ENCODE data around the gene ENTPD6.
A peak's percentile ranks its signal among the peaks of the same experiment; 100 is the strongest.
"Not testable (repeated sequence)": the region's sequence is repeated elsewhere in the genome, so short reads cannot be mapped to it uniquely, and the experiment has no call there.

ENTPD6 gene

DNA sequence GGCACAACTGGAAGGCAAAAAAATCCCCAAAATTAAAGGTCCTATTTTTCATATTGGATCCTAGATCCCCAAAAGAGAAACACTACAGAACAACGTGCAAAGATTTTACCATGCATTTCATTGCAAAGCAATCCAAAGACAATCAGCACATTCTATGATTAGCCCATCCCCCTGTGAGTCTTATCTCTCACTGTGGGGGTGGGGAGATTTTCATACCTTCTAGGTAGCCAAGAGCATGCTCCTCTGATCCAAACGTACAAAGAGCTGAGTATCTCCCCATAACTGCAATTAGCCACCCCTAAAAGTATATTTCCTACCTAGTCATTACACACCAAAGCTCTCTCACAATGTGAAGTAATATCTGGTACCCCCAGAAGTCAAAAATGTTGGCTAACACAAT is 22.2 kb upstream of the ENTPD6 start:
- Histone ChIP-seq H3K4me3 (ENCODE audit: low read length) (no peak overlapping the region), H3K36me3 (ENCODE audit: control insufficient read depth, insufficient read depth, low read length) (no peaks in the 10 kb centered on the region), H3K9ac (ENCODE audit: low read length) (no peak overlapping the region), H3K4me1 (ENCODE audit: control insufficient read depth, insufficient read depth, low read length) (no peaks in the 10 kb centered on the region), H3K27ac (ENCODE audit: low read depth, low read length) (no peak overlapping the region), H3K27me3 (ENCODE audit: control insufficient read depth, insufficient read depth, low read length) (no peaks in the 10 kb centered on the region)

DNA sequence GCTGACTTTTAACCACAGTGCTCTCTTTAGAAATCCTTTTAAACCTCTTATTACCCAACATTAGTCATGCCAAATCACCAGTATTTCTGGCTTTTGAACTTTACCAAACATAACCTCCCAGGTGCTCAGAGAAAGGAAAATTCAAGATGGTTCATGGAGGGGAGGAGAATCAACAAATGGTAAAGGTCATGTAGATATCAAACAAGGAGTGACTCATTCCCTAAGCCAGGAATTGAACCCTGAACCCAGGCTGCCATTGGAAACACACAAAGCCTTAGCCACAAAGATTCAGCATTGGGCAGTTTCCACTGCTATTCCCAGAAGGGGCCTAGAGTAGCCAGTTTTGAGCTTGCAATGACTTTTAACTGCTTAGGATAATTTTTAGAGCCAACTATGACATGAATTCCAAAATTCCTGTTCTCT is 21.6 kb upstream of the ENTPD6 start:
- no peak overlapping the region for H3K9ac ChIP-seq (ENCODE audit: low read length)
- H3K4me3 ChIP-seq (ENCODE audit: low read length): no peak overlapping the region
- peaks cover 4% of the 10 kb centered on the region for H3K4me1 ChIP-seq (ENCODE audit: control insufficient read depth, insufficient read depth, low read length)
- H3K27ac ChIP-seq (ENCODE audit: low read depth, low read length): no peak overlapping the region
- no peaks in the 10 kb centered on the region for H3K27me3 ChIP-seq (ENCODE audit: control insufficient read depth, insufficient read depth, low read length)
- no peaks in the 10 kb centered on the region for H3K36me3 ChIP-seq (ENCODE audit: control insufficient read depth, insufficient read depth, low read length)

DNA sequence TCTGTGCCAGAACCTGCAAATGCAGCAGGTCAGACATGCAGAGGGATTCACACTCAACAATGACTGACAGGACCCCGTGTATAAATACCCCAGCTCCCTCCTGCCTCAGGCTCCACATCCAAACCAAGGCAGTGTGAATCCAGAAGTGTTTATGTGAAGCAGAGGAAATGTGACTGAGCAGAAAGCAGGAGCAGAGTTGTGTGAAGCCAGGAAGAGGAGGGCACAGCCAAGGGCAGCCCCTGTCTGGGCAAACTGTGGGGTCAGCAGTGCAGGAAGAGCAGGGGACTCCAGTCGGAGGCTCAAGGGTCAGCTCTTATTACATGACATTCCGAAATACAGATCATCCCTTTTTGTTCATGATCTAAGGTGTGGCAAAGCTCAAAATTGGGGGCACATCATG is 19.3 kb upstream of the ENTPD6 start:
- H3K4me3 ChIP-seq (ENCODE audit: low read length): no peak overlapping the region
- no peaks in the 10 kb centered on the region for H3K27me3 ChIP-seq (ENCODE audit: control insufficient read depth, insufficient read depth, low read length)
- H3K27ac ChIP-seq (ENCODE audit: low read depth, low read length): no peak overlapping the region
- H3K36me3 ChIP-seq (ENCODE audit: control insufficient read depth, insufficient read depth, low read length): no peaks in the 10 kb centered on the region
- H3K9ac ChIP-seq (ENCODE audit: low read length): no peak overlapping the region
- peaks cover 4% of the 10 kb centered on the region for H3K4me1 ChIP-seq (ENCODE audit: control insufficient read depth, insufficient read depth, low read length)

DNA sequence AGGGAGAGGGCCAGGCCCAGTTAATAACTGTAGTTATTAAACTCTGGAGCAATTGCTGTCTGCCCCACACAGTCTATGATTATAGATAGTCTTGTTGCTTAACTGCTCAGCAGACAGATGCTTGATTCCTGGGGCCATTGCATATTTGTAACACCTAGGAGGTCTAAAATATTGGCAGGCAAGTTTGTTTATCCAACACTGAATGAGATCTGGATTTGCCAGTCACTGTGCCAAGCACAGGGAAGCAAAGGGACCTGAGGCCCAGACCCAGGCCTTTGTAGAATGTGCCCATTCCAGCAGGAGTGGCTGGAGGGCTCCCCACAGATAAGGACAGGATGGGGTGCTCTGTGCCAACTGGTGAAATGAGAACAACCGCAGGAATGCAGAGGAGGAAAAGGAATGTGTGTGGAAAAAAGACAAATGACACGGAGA is 17.6 kb upstream of the ENTPD6 start:
- no peak overlapping the region for H3K9ac ChIP-seq (ENCODE audit: low read length)

DNA sequence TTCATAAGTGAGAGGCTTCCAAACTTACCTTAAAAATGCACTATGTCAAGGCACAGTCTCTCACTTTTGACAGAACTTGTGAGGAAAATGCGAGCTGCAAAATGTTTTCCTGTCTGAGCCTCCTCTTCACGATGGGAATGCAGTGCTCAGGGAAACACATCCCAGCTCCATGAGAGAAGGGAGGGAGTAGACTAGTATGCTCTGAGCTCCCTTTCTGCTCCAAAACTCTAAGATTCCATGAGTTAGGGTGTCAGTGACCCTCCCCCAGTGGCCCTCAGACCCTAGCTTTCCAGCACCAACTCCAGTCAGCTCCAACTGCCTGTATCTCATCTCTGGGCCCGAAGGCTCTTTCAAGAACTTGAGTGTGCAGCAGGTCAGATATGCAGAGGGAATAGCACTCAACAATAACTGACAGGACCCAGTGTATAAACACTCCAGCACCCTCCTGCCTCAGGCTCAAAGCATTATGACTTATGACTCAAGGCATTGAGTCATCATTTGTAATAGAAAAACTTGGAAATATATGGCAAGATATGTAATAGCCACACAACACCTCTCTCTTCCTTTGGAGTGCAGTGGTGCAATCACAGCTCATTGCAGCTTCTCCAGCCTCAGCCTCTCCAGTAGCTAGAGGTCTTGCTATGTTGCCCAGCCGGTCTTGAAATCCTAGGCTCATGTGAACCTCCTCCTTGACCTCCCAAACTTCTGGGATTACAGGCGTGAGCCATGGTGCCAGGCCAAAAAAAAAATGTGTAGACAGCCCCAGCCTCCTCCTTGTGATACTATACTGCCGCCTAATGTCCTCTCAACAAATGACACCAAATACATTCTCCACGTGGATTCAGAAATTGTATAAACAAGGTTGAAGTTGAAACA is 16.7 kb upstream of the ENTPD6 start:
- no peak overlapping the region for H3K9ac ChIP-seq (ENCODE audit: low read length)
- H3K27me3 ChIP-seq (ENCODE audit: control insufficient read depth, insufficient read depth, low read length): no peaks in the 10 kb centered on the region
- H3K36me3 ChIP-seq (ENCODE audit: control insufficient read depth, insufficient read depth, low read length): no peaks in the 10 kb centered on the region
- peak overlapping the region; percentile 41 for H3K27ac ChIP-seq (ENCODE audit: low read depth, low read length)
- peaks cover 4% of the 10 kb centered on the region for H3K4me1 ChIP-seq (ENCODE audit: control insufficient read depth, insufficient read depth, low read length)
- H3K4me3 ChIP-seq (ENCODE audit: low read length): no peak overlapping the region

More for the DNA sequence above, 17.6 kb upstream of the ENTPD6 start:
- Histone ChIP-seq H3K27ac (ENCODE audit: low read depth, low read length) (no peak overlapping the region), H3K4me3 (ENCODE audit: low read length) (no peak overlapping the region), H3K4me1 (ENCODE audit: control insufficient read depth, insufficient read depth, low read length) (peaks cover 4% of the 10 kb centered on the region), H3K36me3 (ENCODE audit: control insufficient read depth, insufficient read depth, low read length) (no peaks in the 10 kb centered on the region), H3K27me3 (ENCODE audit: control insufficient read depth, insufficient read depth, low read length) (no peaks in the 10 kb centered on the region)

DNA sequence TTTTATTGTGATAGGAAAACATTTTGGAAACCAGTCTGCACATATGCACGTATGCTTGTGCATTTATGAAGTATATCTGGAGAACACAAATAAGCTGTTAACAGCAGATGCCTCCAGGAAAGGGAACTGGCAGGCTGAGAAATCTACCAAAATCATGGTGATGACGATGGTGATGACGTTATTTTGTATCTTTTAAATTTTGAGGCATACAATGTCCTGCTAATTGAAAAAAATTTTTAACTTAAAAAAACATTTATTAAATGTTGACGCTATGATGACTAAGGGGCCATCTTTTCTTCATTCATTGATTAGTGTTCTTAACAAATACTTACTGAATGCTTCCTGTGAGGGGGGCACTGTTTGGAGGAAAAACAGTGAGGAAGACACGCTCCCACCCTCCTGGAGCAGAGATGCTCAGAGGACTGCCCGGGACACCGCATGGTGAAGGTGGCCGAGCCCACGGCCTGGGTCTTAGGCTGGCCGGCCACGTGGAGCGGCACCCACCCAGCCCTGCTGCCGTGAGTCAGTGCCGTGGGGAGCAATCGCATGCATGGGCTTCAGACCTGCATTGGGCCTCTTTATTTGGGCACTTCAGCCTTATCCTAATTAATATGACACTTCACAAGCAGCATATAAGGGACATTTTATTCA is 15.9 kb upstream of the ENTPD6 start:
- Histone ChIP-seq H3K4me1 (ENCODE audit: control insufficient read depth, insufficient read depth, low read length) (peaks cover 4% of the 10 kb centered on the region), H3K27ac (ENCODE audit: low read depth, low read length) (no peak overlapping the region)

DNA sequence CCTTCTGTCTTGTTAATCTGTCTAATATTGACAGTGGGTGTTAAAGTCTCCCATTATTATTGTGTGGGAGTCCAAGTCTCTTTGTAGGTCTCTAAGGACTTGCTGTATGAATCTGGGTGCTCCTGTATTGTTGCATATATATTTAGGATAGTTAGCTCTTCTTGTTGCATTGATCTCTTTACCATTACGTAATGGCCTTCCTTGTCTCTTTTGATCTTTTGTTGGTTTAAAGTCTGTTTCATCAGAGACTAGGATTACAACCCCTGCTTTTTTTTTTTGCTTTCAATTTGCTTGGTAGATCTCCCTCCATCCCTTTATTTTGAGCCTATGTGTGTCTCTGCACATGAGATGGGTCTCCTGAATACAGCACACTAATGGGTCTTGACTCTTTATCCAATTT is 11.1 kb upstream of the ENTPD6 start:
- not testable (repeated sequence) for H3K27ac ChIP-seq (ENCODE audit: low read depth, low read length); H3K4me3 ChIP-seq (ENCODE audit: low read length); H3K36me3 ChIP-seq (ENCODE audit: control insufficient read depth, insufficient read depth, low read length); H3K27me3 ChIP-seq (ENCODE audit: control insufficient read depth, insufficient read depth, low read length); H3K9ac ChIP-seq (ENCODE audit: low read length); H3K4me1 ChIP-seq (ENCODE audit: control insufficient read depth, insufficient read depth, low read length)

More for the DNA sequence above, 15.9 kb upstream of the ENTPD6 start:
- H3K4me3 ChIP-seq (ENCODE audit: low read length): no peak overlapping the region
- no peaks in the 10 kb centered on the region for H3K36me3 ChIP-seq (ENCODE audit: control insufficient read depth, insufficient read depth, low read length)
- H3K27me3 ChIP-seq (ENCODE audit: control insufficient read depth, insufficient read depth, low read length): no peaks in the 10 kb centered on the region
- H3K9ac ChIP-seq (ENCODE audit: low read length): no peak overlapping the region

DNA sequence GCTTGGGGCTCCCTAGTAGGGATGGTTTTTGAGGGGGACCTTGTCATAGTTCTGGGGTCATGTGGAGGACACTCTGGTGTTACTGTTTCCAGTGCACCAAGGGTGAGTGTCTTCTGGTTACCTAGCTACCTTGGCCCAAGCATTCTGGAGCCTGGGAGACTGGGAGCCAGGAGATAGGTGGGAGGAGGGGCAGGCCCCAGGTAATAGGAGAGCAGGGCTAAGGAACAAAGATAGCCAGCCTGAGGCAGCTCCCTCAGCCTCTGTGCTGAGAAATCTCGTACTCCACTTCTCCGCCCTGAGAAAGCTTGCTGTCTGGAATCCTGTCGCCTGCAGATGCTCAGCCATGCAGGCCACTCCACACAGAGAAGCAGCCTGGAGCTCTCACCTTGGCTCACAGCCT is 8.3 kb upstream of the ENTPD6 start:
- Histone ChIP-seq H3K4me1 (ENCODE audit: control insufficient read depth, insufficient read depth, low read length) (no peaks in the 10 kb centered on the region), H3K27ac (ENCODE audit: low read depth, low read length) (no peak overlapping the region), H3K36me3 (ENCODE audit: control insufficient read depth, insufficient read depth, low read length) (no peaks in the 10 kb centered on the region), H3K9ac (ENCODE audit: low read length) (no peak overlapping the region), H3K27me3 (ENCODE audit: control insufficient read depth, insufficient read depth, low read length) (no peaks in the 10 kb centered on the region), H3K4me3 (ENCODE audit: low read length) (no peak overlapping the region)

DNA sequence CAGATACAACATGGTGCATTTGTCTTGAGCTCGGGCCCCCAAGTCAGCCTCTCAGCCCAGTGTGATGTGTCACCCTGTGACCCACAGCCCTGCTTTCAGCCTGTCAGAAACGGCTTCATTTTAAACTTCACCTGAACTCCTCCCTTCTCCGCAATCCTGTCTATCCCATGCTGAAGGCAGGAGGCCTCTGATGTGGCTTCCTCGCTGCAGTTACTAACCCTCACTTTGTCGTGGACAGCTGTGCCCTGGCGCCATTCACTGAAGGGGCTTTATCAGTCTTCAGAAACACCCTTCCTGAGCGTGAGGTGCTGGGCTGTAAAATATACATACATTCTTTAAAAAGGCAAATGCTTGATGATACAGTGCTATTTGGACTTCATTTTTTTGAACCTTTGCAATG is 7.9 kb upstream of the ENTPD6 start:
- Histone ChIP-seq H3K4me1 (ENCODE audit: control insufficient read depth, insufficient read depth, low read length) (no peaks in the 10 kb centered on the region), H3K9ac (ENCODE audit: low read length) (no peak overlapping the region)

DNA sequence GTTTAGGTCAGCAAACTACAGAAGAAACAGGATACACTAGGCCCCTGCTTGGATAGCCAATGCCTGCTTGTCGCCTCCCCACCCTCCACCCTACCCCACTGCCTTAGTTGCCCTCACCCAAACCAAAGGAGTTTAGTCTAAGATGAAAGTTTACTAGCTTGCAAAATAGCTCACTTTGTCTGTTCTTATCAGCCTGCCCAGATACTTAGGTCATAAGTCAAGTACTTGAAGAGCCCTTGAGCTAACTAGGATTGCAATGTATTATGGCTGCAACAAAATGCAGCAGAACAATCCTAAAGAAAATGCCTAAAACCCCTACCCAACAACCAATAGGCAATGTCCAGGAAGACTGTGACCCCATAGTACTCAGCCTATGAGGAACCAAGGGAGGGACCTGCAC is 7.3 kb upstream of the ENTPD6 start:
- H3K4me1 ChIP-seq (ENCODE audit: control insufficient read depth, insufficient read depth, low read length): no peaks in the 10 kb centered on the region
- H3K27ac ChIP-seq (ENCODE audit: low read depth, low read length): no peak overlapping the region
- no peaks in the 10 kb centered on the region for H3K27me3 ChIP-seq (ENCODE audit: control insufficient read depth, insufficient read depth, low read length)
- H3K4me3 ChIP-seq (ENCODE audit: low read length): no peak overlapping the region
- H3K9ac ChIP-seq (ENCODE audit: low read length): no peak overlapping the region
- H3K36me3 ChIP-seq (ENCODE audit: control insufficient read depth, insufficient read depth, low read length): no peaks in the 10 kb centered on the region

More for the DNA sequence above, 7.9 kb upstream of the ENTPD6 start:
- Histone ChIP-seq H3K27me3 (ENCODE audit: control insufficient read depth, insufficient read depth, low read length) (no peaks in the 10 kb centered on the region), H3K4me3 (ENCODE audit: low read length) (no peak overlapping the region), H3K36me3 (ENCODE audit: control insufficient read depth, insufficient read depth, low read length) (no peaks in the 10 kb centered on the region), H3K27ac (ENCODE audit: low read depth, low read length) (no peak overlapping the region)

DNA sequence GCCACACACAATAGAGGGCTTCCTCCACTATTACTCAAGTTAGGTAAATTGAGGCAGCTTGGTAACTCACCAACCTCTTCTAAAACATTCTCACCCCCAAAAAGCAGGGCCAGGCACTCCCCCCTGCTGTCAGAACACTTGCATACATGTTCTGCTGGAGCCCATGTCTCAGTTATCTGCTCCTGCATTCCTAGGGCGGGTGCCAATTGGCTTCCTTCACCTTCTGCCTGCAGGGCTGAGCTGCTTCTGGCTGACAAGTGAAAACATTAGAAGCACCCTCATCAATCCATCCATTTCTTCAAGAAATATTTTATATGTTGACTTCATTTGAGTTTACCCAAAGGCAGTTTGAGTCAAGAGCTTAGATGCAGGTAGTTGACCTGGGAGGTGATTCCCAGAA is 4.5 kb upstream of the ENTPD6 start:
- no peaks in the 10 kb centered on the region for H3K4me1 ChIP-seq (ENCODE audit: control insufficient read depth, insufficient read depth, low read length)
- H3K27ac ChIP-seq (ENCODE audit: low read depth, low read length): no peak overlapping the region
- no peaks in the 10 kb centered on the region for H3K36me3 ChIP-seq (ENCODE audit: control insufficient read depth, insufficient read depth, low read length)
- H3K27me3 ChIP-seq (ENCODE audit: control insufficient read depth, insufficient read depth, low read length): no peaks in the 10 kb centered on the region
- H3K4me3 ChIP-seq (ENCODE audit: low read length): no peak overlapping the region
- H3K9ac ChIP-seq (ENCODE audit: low read length): no peak overlapping the region

DNA sequence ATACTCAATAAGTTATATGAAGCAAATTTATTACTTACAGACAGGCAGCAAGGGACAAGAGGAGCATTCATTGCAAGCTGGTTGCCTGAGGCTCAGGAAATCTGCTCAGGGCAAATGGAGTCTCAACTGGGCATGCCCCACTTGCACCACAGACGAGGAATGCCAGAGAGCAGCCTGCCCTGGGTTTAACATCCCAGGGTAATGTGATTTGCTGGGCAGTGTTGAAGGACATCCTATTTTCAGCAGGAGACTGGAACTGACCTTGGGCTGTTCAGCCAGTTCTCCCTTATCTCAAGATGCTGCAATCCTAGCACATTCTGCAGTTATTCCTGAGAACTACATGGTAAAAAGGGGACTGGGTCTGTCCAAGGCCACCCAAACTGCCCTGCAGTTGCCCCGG is 3.8 kb upstream of the ENTPD6 start:
- Histone ChIP-seq H3K27me3 (ENCODE audit: control insufficient read depth, insufficient read depth, low read length) (no peaks in the 10 kb centered on the region), H3K4me1 (ENCODE audit: control insufficient read depth, insufficient read depth, low read length) (peaks cover 4% of the 10 kb centered on the region), H3K4me3 (ENCODE audit: low read length) (no peak overlapping the region), H3K27ac (ENCODE audit: low read depth, low read length) (no peak overlapping the region), H3K9ac (ENCODE audit: low read length) (no peak overlapping the region), H3K36me3 (ENCODE audit: control insufficient read depth, insufficient read depth, low read length) (no peaks in the 10 kb centered on the region)

DNA sequence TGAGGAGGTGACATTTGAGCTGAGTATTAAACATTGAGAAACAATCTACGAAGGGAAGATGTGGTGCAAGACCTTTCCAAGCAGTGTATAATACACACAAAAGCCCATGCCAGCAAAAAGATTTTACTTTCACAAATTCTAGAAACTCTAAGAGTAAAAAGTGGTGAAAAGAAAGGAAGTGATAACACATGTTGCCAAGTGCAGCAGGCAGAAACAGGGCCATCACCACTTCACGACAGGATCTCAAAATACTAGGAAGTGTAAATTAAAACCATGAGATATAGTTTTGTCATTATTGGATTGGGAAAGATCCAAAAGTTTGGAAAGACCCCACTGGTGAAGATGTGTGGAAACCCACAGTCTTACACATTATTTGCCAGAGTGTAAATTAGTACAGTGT is 1.7 kb upstream of the ENTPD6 start:
- H3K27me3 ChIP-seq (ENCODE audit: control insufficient read depth, insufficient read depth, low read length): no peaks in the 10 kb centered on the region
- no peak overlapping the region for H3K9ac ChIP-seq (ENCODE audit: low read length)
- H3K27ac ChIP-seq (ENCODE audit: low read depth, low read length): no peak overlapping the region
- H3K36me3 ChIP-seq (ENCODE audit: control insufficient read depth, insufficient read depth, low read length): no peaks in the 10 kb centered on the region
- no peak overlapping the region for H3K4me3 ChIP-seq (ENCODE audit: low read length)
- peaks cover 9% of the 10 kb centered on the region for H3K4me1 ChIP-seq (ENCODE audit: control insufficient read depth, insufficient read depth, low read length)

Measured in rectal smooth muscle tissue (tissue), 1 donor.